ENCODE measurements around the gene CD209.

GRCh38 chr19:7739801-7740681 is 7.3 kb downstream of the CD209 start:
- TF ChIP-seq EZH2 (IDR thresholded peaks at IDR 0.05; ENCODE audit: low read depth, unreplicated experiment) (no peak), EZH2phosphoT487 (IDR thresholded peaks at IDR 0.05; ENCODE audit: unreplicated experiment) (no peak), ZNF462 (CRISPR knock-in tag; IDR thresholded peaks at IDR 0.05) (no peak), POLR2AphosphoS5 (IDR thresholded peaks at IDR 0.05; ENCODE audit: low read depth) (no peak), JUNB (IDR thresholded peaks at IDR 0.05; ENCODE audit: unreplicated experiment) (no peak), CREB1 (CRISPR knock-in tag; IDR thresholded peaks at IDR 0.05; ENCODE audit: low read depth) (no peak)
- TF ChIP-seq, protein P1, sequence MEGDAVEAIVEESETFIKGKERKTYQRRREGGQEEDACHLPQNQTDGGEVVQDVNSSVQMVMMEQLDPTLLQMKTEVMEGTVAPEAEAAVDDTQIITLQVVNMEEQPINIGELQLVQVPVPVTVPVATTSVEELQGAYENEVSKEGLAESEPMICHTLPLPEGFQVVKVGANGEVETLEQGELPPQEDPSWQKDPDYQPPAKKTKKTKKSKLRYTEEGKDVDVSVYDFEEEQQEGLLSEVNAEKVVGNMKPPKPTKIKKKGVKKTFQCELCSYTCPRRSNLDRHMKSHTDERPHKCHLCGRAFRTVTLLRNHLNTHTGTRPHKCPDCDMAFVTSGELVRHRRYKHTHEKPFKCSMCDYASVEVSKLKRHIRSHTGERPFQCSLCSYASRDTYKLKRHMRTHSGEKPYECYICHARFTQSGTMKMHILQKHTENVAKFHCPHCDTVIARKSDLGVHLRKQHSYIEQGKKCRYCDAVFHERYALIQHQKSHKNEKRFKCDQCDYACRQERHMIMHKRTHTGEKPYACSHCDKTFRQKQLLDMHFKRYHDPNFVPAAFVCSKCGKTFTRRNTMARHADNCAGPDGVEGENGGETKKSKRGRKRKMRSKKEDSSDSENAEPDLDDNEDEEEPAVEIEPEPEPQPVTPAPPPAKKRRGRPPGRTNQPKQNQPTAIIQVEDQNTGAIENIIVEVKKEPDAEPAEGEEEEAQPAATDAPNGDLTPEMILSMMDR (conservative IDR thresholded peaks at IDR 0.05; ENCODE audit: low read depth in 2 of 2): no peak
- TF ChIP-seq, protein P2, sequence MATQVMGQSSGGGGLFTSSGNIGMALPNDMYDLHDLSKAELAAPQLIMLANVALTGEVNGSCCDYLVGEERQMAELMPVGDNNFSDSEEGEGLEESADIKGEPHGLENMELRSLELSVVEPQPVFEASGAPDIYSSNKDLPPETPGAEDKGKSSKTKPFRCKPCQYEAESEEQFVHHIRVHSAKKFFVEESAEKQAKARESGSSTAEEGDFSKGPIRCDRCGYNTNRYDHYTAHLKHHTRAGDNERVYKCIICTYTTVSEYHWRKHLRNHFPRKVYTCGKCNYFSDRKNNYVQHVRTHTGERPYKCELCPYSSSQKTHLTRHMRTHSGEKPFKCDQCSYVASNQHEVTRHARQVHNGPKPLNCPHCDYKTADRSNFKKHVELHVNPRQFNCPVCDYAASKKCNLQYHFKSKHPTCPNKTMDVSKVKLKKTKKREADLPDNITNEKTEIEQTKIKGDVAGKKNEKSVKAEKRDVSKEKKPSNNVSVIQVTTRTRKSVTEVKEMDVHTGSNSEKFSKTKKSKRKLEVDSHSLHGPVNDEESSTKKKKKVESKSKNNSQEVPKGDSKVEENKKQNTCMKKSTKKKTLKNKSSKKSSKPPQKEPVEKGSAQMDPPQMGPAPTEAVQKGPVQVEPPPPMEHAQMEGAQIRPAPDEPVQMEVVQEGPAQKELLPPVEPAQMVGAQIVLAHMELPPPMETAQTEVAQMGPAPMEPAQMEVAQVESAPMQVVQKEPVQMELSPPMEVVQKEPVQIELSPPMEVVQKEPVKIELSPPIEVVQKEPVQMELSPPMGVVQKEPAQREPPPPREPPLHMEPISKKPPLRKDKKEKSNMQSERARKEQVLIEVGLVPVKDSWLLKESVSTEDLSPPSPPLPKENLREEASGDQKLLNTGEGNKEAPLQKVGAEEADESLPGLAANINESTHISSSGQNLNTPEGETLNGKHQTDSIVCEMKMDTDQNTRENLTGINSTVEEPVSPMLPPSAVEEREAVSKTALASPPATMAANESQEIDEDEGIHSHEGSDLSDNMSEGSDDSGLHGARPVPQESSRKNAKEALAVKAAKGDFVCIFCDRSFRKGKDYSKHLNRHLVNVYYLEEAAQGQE (IDR thresholded peaks at IDR 0.05; ENCODE audit: unreplicated experiment): no peak

All from GM23338 (cell line).